GM23338 (cell line): ENCODE measurements around the gene CMIP. TPM values are rescaled to one million over a fixed set of nuclear protein-coding genes. Genes with fewer than 3 reads are reported as not detected.
A peak's percentile ranks its signal among the peaks of the same experiment; 100 is the strongest.

Experiments
- ATAC-seq: fragments of 200-7000 bp; cut with Tn5 transposase; 3 replicates; pipeline ENCODE4 v1.9.1; 2020
- DNase-seq: peaks from one replicate; pipeline ENCODE4 v3.0.0-alpha.2; 2015; ENCODE audit warnings: low spot score
- H2AFZ ChIP-seq: fragments of 200-600 bp; sonication (generic); 2 replicates; pipeline ENCODE4 v1.8.0; 2016; ENCODE audit warnings: antibody characterized with exemption, mild to moderate bottlenecking, moderate library complexity
- H3F3A ChIP-seq: fragments of 200-600 bp; sonication (generic); replicated peaks from 2 replicates; pipeline ENCODE4 v1.8.0; 2017; ENCODE audit warnings: antibody characterized with exemption, mixed run types, low read depth
- H3K27ac ChIP-seq: fragments of 200-600 bp; sonication (generic); 2 replicates; pipeline ENCODE4 v1.6.1; 2016; ENCODE audit warnings: low read depth
- H3K27me3 ChIP-seq: fragments of 200-600 bp; sonication (generic); 2 replicates; pipeline ENCODE4 v1.8.0; 2016; ENCODE audit warnings: mild to moderate bottlenecking, mixed run types, moderate library complexity; ENCODE audit not compliant: insufficient read depth
- H3K36me3 ChIP-seq: fragments of 200-600 bp; sonication (generic); 2 replicates; pipeline ENCODE4 v1.8.0; 2016; ENCODE audit warnings: mild to moderate bottlenecking; ENCODE audit not compliant: insufficient read depth
- H3K4me1 ChIP-seq: fragments of 200-600 bp; sonication (generic); 2 replicates; pipeline ENCODE4 v1.8.0; 2016; ENCODE audit warnings: mild to moderate bottlenecking, moderate library complexity; ENCODE audit not compliant: insufficient read depth
- H3K4me2 ChIP-seq: fragments of 200-600 bp; sonication (generic); 2 replicates; pipeline ENCODE4 v1.7.1; 2017; ENCODE audit warnings: mixed run types
- H3K4me3 ChIP-seq: fragments of 200-600 bp; sonication (generic); 2 replicates; pipeline ENCODE4 v1.6.1; 2016; ENCODE audit warnings: mixed run types
- H3K79me2 ChIP-seq: fragments of 200-600 bp; sonication (generic); replicated peaks from 2 replicates; pipeline ENCODE4 v1.8.0; 2017; ENCODE audit warnings: mild to moderate bottlenecking; ENCODE audit not compliant: insufficient read depth
- H3K9me2 ChIP-seq: fragments of 200-600 bp; sonication (generic); 2 replicates; pipeline ENCODE4 v1.8.0; 2017; ENCODE audit not compliant: insufficient read depth
- H4K20me1 ChIP-seq: fragments of 200-600 bp; sonication (generic); replicated peaks from 2 replicates; pipeline ENCODE4 v1.8.0; 2017; ENCODE audit warnings: mild to moderate bottlenecking; ENCODE audit not compliant: insufficient read depth
- H3K27ac Mint-ChIP-seq: 2 replicates; pipeline ENCODE4 v1.8.0; 2020; ENCODE audit warnings: inconsistent platforms, mild to moderate bottlenecking, moderate library complexity, mixed read lengths
- H3K27me3 Mint-ChIP-seq: 3 replicates; pipeline ENCODE4 v1.8.0; 2022; ENCODE audit warnings: low read depth, mild to moderate bottlenecking, moderate library complexity, mixed read lengths, inconsistent platforms; ENCODE audit not compliant: insufficient read depth, poor library complexity
- H3K36me3 Mint-ChIP-seq: 3 replicates; pipeline ENCODE4 v1.8.0; 2021; ENCODE audit warnings: low read depth, mild to moderate bottlenecking, inconsistent platforms, moderate library complexity, mixed read lengths
- H3K4me1 Mint-ChIP-seq: 3 replicates; pipeline ENCODE4 v1.8.0; 2020; ENCODE audit warnings: mild to moderate bottlenecking, inconsistent platforms, mixed read lengths
- H3K4me3 Mint-ChIP-seq: 3 replicates; pipeline ENCODE4 v1.8.0; 2021; ENCODE audit warnings: moderate library complexity, mild to moderate bottlenecking, inconsistent platforms, mixed read lengths
- H3K9me3 Mint-ChIP-seq: 3 replicates; pipeline ENCODE4 v1.8.0; 2020; ENCODE audit warnings: moderate library complexity, mild to moderate bottlenecking, inconsistent platforms, mixed read lengths
- CREB1 ChIP-seq: fragments of 250-450 bp; sonication (Bioruptor Pico); IDR thresholded peaks from 2 replicates; pipeline ENCODE4 v1.5.0; 2020; ENCODE audit warnings: low read depth, mild to moderate bottlenecking, moderate library complexity
- EZH2phosphoT487 ChIP-seq: fragments of 200-600 bp; sonication (generic); IDR thresholded peaks from one replicate; pipeline ENCODE4 v1.8.1; 2018; ENCODE audit warnings: antibody characterized with exemption; ENCODE audit not compliant: unreplicated experiment
- JUNB ChIP-seq: IDR thresholded peaks from one replicate; pipeline ENCODE4 v1.6.1; 2016; ENCODE audit warnings: antibody characterized with exemption; ENCODE audit not compliant: unreplicated experiment
- POLR2AphosphoS5 ChIP-seq: IDR thresholded peaks from 2 replicates; pipeline ENCODE4 v1.6.1; 2016; ENCODE audit warnings: antibody characterized with exemption, low read depth
- REST ChIP-seq: IDR thresholded peaks from one replicate; pipeline ENCODE4 v1.6.1; 2018; ENCODE audit warnings: antibody characterized with exemption; ENCODE audit not compliant: unreplicated experiment
- STAT1 ChIP-seq: IDR thresholded peaks from one replicate; pipeline ENCODE4 v1.6.1; 2016; ENCODE audit warnings: antibody characterized with exemption; ENCODE audit not compliant: unreplicated experiment
- ZNF114 ChIP-seq: fragments of 250-450 bp; sonication (Bioruptor Pico); IDR thresholded peaks from 2 replicates; pipeline ENCODE4 v1.5.0; 2020; ENCODE audit warnings: mild to moderate bottlenecking, moderate library complexity
- ZNF331 ChIP-seq: fragments of 250-450 bp; sonication (Bioruptor Pico); IDR thresholded peaks from 2 replicates; pipeline ENCODE4 v1.5.0; 2020; ENCODE audit warnings: low read depth, mild to moderate bottlenecking, moderate library complexity
- ZNF462 ChIP-seq: fragments of 250-450 bp; sonication (Bioruptor Pico); IDR thresholded peaks from 2 replicates; pipeline ENCODE4 v1.5.0; 2020; ENCODE audit warnings: mild to moderate bottlenecking, moderate library complexity
- polyA plus RNA-seq: library from polyadenylated mRNA; unstranded; fragments of >200 nt; fragmentation: Nextera tagmentation; extraction: Ambion mirVana; gene quantifications from 2 replicates; pipeline ENCODE4 v1.2.1, GENCODE V29; 2016
- total RNA-seq: library from RNA; depleted of rRNA; stranded (reverse); fragments of >200 nt; shearing (Covaris generic); gene quantifications from 2 replicates; pipeline ENCODE4 v1.2.3, GENCODE V29; 2014
- TF ChIP-seq, protein P1 (sequence below), 2 experiments: fragments of 200-600 bp in 1 of 2; sonication (generic) in 1 of 2; conservative IDR thresholded peaks; 2 replicates each; pipeline versions ENCODE4 v1.5.1 to v1.6.1; 2016 to 2017; ENCODE audit warnings: antibody characterized with exemption in 2 of 2, low read depth in 2 of 2, mild to moderate bottlenecking in 2 of 2, moderate library complexity in 1 of 2

The CMIP gene
- total and polyA plus RNA-seq, 2 experiments from 2014 or later: 9.5 to 62.3 TPM

DNA sequence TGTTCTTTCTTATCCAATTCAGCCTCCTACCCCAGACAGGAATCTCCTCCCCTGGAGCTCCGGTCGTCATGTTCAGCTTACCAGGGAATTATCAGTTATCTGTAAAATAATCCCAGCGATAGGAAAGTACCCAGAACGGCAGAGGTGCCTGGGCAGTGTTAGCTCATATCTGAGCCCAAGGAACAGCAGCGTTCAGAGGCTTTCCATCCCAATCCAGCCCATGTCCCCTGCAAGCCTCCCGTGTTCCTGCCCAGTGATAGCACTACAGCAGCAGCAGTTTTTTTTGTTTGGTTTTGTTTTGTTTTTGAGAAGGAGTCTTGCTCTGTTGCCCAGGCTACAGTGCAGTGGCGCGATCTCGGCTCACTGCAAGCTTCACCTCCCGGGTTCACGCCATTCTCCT is 158.2 kb downstream of the CMIP start:
- Mint-ChIP-seq H3K36me3 (peaks cover 13% of the 10 kb centered on the region), H3K4me3 (no peak overlapping the region), H3K27ac (no peak overlapping the region), H3K9me3 (no peaks in the 10 kb centered on the region; the same call in 2 of the 3 replicates), H3K27me3 (peaks cover 4% of the 10 kb centered on the region), H3K4me1 (peaks cover 39% of the 10 kb centered on the region)
- no peaks in the 10 kb centered on the region for H3K27me3 ChIP-seq
- peaks cover 55% of the 10 kb centered on the region for H3K79me2 ChIP-seq
- ATAC-seq (no peak), DNase-seq (no peak)
- H3K4me3 ChIP-seq: no peak overlapping the region
- no peak overlapping the region for H2AFZ ChIP-seq
- no peak overlapping the region for H3K4me2 ChIP-seq
- H3K4me1 ChIP-seq: peaks cover 4% of the 10 kb centered on the region
- no peaks in the 10 kb centered on the region for H3K9me2 ChIP-seq
- H3K27ac ChIP-seq: 0 out of 2 replicates have a peak overlapping the region, but pooled peaks have one; percentile 26
- H3K36me3 ChIP-seq: no peaks in the 10 kb centered on the region
- TF ChIP-seq ZNF114 (CRISPR knock-in tag) (no peak), REST (no peak), JUNB (no peak)
- peaks cover 37% of the 10 kb centered on the region for H4K20me1 ChIP-seq
- no peaks in the 10 kb centered on the region for H3F3A ChIP-seq

- Histone ChIP-seq H3K36me3 (no peaks in the 10 kb centered on the region), H4K20me1 (peaks cover 27% of the 10 kb centered on the region), H3K79me2 (peaks cover 37% of the 10 kb centered on the region), H3K27ac (no peak overlapping the region), H3K4me2 (no peak overlapping the region), H3F3A (no peaks in the 10 kb centered on the region), H3K27me3 (no peaks in the 10 kb centered on the region), H3K4me1 (no peaks in the 10 kb centered on the region), H2AFZ (no peak overlapping the region), H3K4me3 (no peak overlapping the region), H3K9me2 (no peaks in the 10 kb centered on the region)
- ATAC-seq (no peak), DNase-seq (no peak)
- Mint-ChIP-seq H3K4me3 (no peak overlapping the region), H3K4me1 (peaks cover 18% of the 10 kb centered on the region), H3K36me3 (peaks cover 25% of the 10 kb centered on the region), H3K9me3 (no peaks in the 10 kb centered on the region), H3K27ac (no peak overlapping the region), H3K27me3 (peaks cover 4% of the 10 kb centered on the region)
- no peak for TF ChIP-seq STAT1
- no peak for TF ChIP-seq CREB1 (CRISPR knock-in tag)
- TF ChIP-seq POLR2AphosphoS5: no peak
- TF ChIP-seq EZH2phosphoT487: no peak
- no peak for TF ChIP-seq ZNF331 (CRISPR knock-in tag)
- no peak for TF ChIP-seq ZNF462 (CRISPR knock-in tag)
- TF ChIP-seq, protein P1, sequence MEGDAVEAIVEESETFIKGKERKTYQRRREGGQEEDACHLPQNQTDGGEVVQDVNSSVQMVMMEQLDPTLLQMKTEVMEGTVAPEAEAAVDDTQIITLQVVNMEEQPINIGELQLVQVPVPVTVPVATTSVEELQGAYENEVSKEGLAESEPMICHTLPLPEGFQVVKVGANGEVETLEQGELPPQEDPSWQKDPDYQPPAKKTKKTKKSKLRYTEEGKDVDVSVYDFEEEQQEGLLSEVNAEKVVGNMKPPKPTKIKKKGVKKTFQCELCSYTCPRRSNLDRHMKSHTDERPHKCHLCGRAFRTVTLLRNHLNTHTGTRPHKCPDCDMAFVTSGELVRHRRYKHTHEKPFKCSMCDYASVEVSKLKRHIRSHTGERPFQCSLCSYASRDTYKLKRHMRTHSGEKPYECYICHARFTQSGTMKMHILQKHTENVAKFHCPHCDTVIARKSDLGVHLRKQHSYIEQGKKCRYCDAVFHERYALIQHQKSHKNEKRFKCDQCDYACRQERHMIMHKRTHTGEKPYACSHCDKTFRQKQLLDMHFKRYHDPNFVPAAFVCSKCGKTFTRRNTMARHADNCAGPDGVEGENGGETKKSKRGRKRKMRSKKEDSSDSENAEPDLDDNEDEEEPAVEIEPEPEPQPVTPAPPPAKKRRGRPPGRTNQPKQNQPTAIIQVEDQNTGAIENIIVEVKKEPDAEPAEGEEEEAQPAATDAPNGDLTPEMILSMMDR (conservative IDR thresholded peaks at IDR 0.05; ENCODE audit: low read depth in 2 of 2): no peak
These were observed 160.4 kb downstream of the CMIP start for GRCh38 chr16:81604960-81605383.
